Measurements from ENCODE around the gene DUOX2.

The DUOX2 gene

DNA sequence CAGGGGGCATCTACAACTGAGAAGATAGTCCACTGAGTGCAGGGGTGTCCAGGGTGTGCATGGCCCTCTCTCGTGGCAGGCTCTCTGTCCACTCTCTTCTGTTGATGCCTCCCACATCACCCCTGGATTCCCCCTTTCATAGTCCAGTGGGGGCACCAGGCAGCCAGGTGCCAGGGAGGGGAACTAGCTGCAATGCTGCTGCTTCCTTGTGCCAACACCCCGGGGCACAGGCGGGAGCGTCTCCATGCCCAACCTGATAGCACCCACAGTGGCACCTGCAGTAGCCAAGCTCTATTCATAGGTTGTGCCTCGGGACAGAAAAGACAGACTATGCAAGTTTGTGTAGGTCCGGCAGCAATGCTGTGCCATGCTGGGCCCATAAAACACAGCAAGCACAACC is 11.7 kb downstream of the DUOX2 start:
- ChIA-PET POLR2A (no interaction called here), CTCF (interaction anchor here (0.6 to 1.9 kb wide), 3 partner anchors 16 to 65 kb away, joined by 3 to 8 read pairs (median 3); no protein-coding TSS in a partner anchor)
- no peak for DNase-seq (ENCODE audit: extremely low spot score)
- no peak for TF ChIP-seq SP1 (IDR thresholded peaks at IDR 0.05)
- no peak for TF ChIP-seq LEF1 (IDR thresholded peaks at IDR 0.05; ENCODE audit: borderline replicate concordance)
- TF ChIP-seq FOXK2 (IDR thresholded peaks at IDR 0.05): no peak
- TF ChIP-seq FOXM1 (IDR thresholded peaks at IDR 0.05; ENCODE audit: borderline replicate concordance): no peak
- TF ChIP-seq FOXA1 (IDR thresholded peaks at IDR 0.05): no peak
- no peak for TF ChIP-seq TARDBP (IDR thresholded peaks at IDR 0.05)
- TF ChIP-seq HDGF (IDR thresholded peaks at IDR 0.05; ENCODE audit: borderline replicate concordance): no peak
- TF ChIP-seq L3MBTL2 (conservative IDR thresholded peaks at IDR 0.05): no peak
- TF ChIP-seq ELF4 (IDR thresholded peaks at IDR 0.05): no peak
- no peak for TF ChIP-seq NFRKB (IDR thresholded peaks at IDR 0.05)
- no peak for TF ChIP-seq SUZ12 (IDR thresholded peaks at IDR 0.05)

GRCh38 chr15:45101749-45102148 is 12.2 kb downstream of the DUOX2 start:
- ChIA-PET POLR2A (no interaction called here), CTCF (interaction anchor here (0.6 to 1.9 kb wide), 3 partner anchors 16 to 66 kb away, joined by 3 to 8 read pairs (median 3); no protein-coding TSS in a partner anchor)
- DNase-seq (ENCODE audit: extremely low spot score): no peak
- TF ChIP-seq FOXK2 (IDR thresholded peaks at IDR 0.05) (no peak), CTBP1 (IDR thresholded peaks at IDR 0.05; ENCODE audit: borderline replicate concordance) (no peak), ELF4 (IDR thresholded peaks at IDR 0.05) (no peak), LEF1 (IDR thresholded peaks at IDR 0.05; ENCODE audit: borderline replicate concordance) (no peak)

DNA sequence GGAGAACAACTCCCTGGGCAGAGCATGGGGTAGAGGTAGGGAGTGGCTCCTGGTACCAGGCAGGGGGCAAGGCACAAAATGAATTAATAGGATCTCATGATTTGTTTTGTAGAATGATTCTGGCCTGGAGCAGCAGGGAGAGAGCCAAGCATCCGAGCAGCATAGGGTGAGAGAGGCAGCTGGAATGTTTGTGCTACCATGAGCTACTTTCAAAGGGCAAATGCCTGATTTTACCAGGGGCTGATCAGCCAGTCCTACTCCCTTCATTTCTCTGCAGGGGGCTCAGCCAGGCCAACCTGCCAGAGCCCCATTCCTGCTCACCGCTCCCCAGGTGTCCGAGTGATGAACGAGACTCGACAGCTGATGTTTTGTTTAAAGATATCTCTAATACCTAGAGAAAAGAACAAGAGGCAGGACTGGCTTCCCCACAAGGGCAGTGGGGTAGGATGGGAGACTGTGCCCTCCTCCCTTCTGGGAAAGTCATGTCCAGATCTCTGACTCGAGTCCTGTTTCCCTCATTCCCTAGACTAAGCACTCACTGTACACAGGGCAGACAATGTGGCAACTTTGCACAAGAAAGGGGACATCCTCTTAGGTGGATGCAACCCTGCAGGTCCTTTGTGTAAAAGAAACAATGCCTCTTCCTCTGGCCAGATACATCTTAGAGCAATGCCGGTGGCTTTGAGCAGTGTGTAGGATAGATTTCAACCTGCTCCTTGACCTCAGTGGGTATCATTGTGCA is 12.9 kb downstream of the DUOX2 start:
- TF ChIP-seq FOXA1 (IDR thresholded peaks at IDR 0.05): no peak
- no peak for TF ChIP-seq CTBP1 (IDR thresholded peaks at IDR 0.05; ENCODE audit: borderline replicate concordance)
- no peak for TF ChIP-seq ZNF384 (IDR thresholded peaks at IDR 0.05)
- TF ChIP-seq ELF4 (IDR thresholded peaks at IDR 0.05): no peak
- no peak for TF ChIP-seq SP1 (IDR thresholded peaks at IDR 0.05)
- TF ChIP-seq FOXM1 (IDR thresholded peaks at IDR 0.05; ENCODE audit: borderline replicate concordance): no peak
- no peak for TF ChIP-seq PKNOX1 (IDR thresholded peaks at IDR 0.05)
- no peak for TF ChIP-seq NFRKB (IDR thresholded peaks at IDR 0.05)
- no peak for TF ChIP-seq FOXK2 (IDR thresholded peaks at IDR 0.05)
- no peak for TF ChIP-seq ARNT (IDR thresholded peaks at IDR 0.05)
- no peak for TF ChIP-seq LEF1 (IDR thresholded peaks at IDR 0.05; ENCODE audit: borderline replicate concordance)
- ChIA-PET POLR2A (no interaction called here), CTCF (interaction anchor here (0.8 kb wide), 1 partner anchor 330 kb away, joined by 3 read pairs; no protein-coding TSS in a partner anchor)
- DNase-seq (ENCODE audit: extremely low spot score): no peak

GRCh38 chr15:45099549-45100165 is 14.3 kb downstream of the DUOX2 start:
- TF ChIP-seq LEF1 (IDR thresholded peaks at IDR 0.05; ENCODE audit: borderline replicate concordance): no peak
- TF ChIP-seq TARDBP (IDR thresholded peaks at IDR 0.05): no peak
- no peak for TF ChIP-seq BHLHE40 (IDR thresholded peaks at IDR 0.05; ENCODE audit: borderline replicate concordance)
- no peak for TF ChIP-seq ELF4 (IDR thresholded peaks at IDR 0.05)
- TF ChIP-seq SUZ12 (IDR thresholded peaks at IDR 0.05): no peak
- TF ChIP-seq ARNT (IDR thresholded peaks at IDR 0.05): no peak
- TF ChIP-seq FOXK2 (IDR thresholded peaks at IDR 0.05): no peak
- TF ChIP-seq FOXM1 (IDR thresholded peaks at IDR 0.05; ENCODE audit: borderline replicate concordance): no peak
- no peak for TF ChIP-seq HDGF (IDR thresholded peaks at IDR 0.05; ENCODE audit: borderline replicate concordance)
- TF ChIP-seq CTBP1 (IDR thresholded peaks at IDR 0.05; ENCODE audit: borderline replicate concordance): no peak
- ChIA-PET POLR2A (no interaction called here), CTCF (no interaction called here)
- no peak for DNase-seq (ENCODE audit: extremely low spot score)

- CTCF ChIA-PET: no interaction called here
- no peak for TF ChIP-seq SUZ12 (IDR thresholded peaks at IDR 0.05)
- TF ChIP-seq NFRKB (IDR thresholded peaks at IDR 0.05): no peak
- TF ChIP-seq FOXK2 (IDR thresholded peaks at IDR 0.05): no peak
- no peak for TF ChIP-seq CTBP1 (IDR thresholded peaks at IDR 0.05; ENCODE audit: borderline replicate concordance)
- no peak for TF ChIP-seq BHLHE40 (IDR thresholded peaks at IDR 0.05; ENCODE audit: borderline replicate concordance)
- TF ChIP-seq FOXM1 (IDR thresholded peaks at IDR 0.05; ENCODE audit: borderline replicate concordance): no peak
- no peak for DNase-seq (ENCODE audit: extremely low spot score)
- POLR2A ChIA-PET: no interaction called here
Measured at GRCh38 chr15:45097466-45097865, 16.5 kb downstream of the DUOX2 start.

DNA sequence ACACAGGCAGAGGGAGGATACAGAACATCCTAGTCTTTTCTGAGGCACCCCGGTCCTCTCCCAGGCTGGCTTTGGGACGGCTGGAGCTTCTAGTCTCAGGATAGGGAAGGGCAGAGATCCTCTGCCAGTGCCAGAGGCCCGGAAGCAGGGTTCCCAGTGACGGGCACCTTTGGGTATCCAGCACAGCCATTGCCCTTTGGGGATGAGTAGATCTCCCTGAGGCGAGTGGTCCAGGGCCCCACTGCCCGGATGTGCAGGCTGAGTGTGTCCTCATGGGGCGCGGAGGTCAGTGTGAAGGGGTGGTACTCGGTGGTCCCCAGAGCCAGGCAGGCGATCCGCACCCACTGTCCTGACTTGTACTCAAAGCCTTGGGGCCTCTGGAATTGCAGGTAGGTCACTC is 18.3 kb downstream of the DUOX2 start:
- DNase-seq (ENCODE audit: extremely low spot score): no peak
- no peak for TF ChIP-seq BHLHE40 (IDR thresholded peaks at IDR 0.05; ENCODE audit: borderline replicate concordance)
- ChIA-PET CTCF (no interaction called here), POLR2A (no interaction called here)

DNA sequence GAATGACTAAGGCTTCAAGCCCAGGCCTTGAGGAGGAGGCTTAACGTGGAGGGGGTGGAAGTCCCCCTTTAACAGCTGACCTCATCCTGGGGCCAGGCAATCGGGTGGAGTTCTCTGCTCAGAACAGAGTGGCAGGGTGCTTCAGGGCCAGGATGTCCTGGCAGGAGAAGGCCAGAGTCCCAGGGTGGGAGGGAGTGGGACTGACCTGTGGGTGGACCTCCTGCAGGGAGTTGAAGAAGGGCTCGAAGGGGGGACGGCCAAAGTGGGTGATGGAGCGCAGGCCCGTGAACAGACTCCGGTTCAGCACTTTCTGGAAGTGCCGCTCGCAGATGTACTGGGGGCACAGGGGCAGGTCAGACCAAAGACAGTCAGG is 19.6 kb downstream of the DUOX2 start:
- TF ChIP-seq FOXM1 (IDR thresholded peaks at IDR 0.05; ENCODE audit: borderline replicate concordance): no peak
- TF ChIP-seq FOXA1 (IDR thresholded peaks at IDR 0.05): no peak
- TF ChIP-seq FOXK2 (IDR thresholded peaks at IDR 0.05): no peak
- no peak for TF ChIP-seq SP1 (IDR thresholded peaks at IDR 0.05)
- no peak for TF ChIP-seq TARDBP (IDR thresholded peaks at IDR 0.05)
- TF ChIP-seq SUZ12 (IDR thresholded peaks at IDR 0.05): no peak
- no peak for TF ChIP-seq ARNT (IDR thresholded peaks at IDR 0.05)
- TF ChIP-seq L3MBTL2 (conservative IDR thresholded peaks at IDR 0.05): no peak
- no peak for TF ChIP-seq ELF4 (IDR thresholded peaks at IDR 0.05)
- TF ChIP-seq LEF1 (IDR thresholded peaks at IDR 0.05; ENCODE audit: borderline replicate concordance): no peak
- TF ChIP-seq PKNOX1 (IDR thresholded peaks at IDR 0.05): no peak
- no peak for TF ChIP-seq ZNF384 (IDR thresholded peaks at IDR 0.05)
- no peak for TF ChIP-seq NFRKB (IDR thresholded peaks at IDR 0.05)
- no peak for TF ChIP-seq BHLHE40 (IDR thresholded peaks at IDR 0.05; ENCODE audit: borderline replicate concordance)
- no peak for TF ChIP-seq CTBP1 (IDR thresholded peaks at IDR 0.05; ENCODE audit: borderline replicate concordance)
- TF ChIP-seq HDGF (IDR thresholded peaks at IDR 0.05; ENCODE audit: borderline replicate concordance): no peak
- CTCF ChIA-PET: no interaction called here
- POLR2A ChIA-PET: no interaction called here
- DNase-seq (ENCODE audit: extremely low spot score): no peak
